Measurements from ENCODE around the gene GPR158.

The GPR158 gene

GRCh38 chr10:25405871-25406270 is 231.1 kb downstream of the GPR158 start:
- no peak for DNase-seq

- DNase-seq, result no peak
Observed at GRCh38 chr10:25417611-25418010, 242.8 kb downstream of the GPR158 start.

- no peak for DNase-seq
Observed at GRCh38 chr10:25425776-25426175, 251.0 kb downstream of the GPR158 start.

GRCh38 chr10:25436431-25436830 is 261.6 kb downstream of the GPR158 start:
- DNase-seq, result no peak

DNA sequence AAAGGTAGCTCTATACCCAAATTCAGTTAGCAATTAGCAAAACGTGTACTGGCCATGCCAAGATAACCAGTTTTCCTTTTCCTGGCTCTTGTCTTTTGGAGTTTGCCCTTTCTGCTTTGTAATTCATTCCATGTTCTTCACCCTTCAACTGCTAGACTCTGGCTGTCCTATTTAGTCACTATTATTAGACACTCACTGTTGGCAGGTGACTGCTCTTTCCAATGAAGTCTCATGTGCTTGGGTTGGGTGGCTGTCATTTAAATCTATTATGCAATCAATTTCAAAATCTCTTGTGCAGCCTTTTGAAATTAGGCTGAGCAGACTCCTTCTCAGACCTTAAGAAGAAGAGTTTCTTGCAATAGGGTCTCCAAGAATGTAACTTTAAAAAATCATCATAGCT is 266.5 kb downstream of the GPR158 start:
- DNase-seq, result no peak

- DNase-seq, result no peak
Observed at GRCh38 chr10:25444266-25444665, 269.5 kb downstream of the GPR158 start.

GRCh38 chr10:25451401-25451800 is 276.6 kb downstream of the GPR158 start:
- DNase-seq, result no peak

GRCh38 chr10:25453619-25454018 is 278.8 kb downstream of the GPR158 start:
- DNase-seq, result no peak

DNA sequence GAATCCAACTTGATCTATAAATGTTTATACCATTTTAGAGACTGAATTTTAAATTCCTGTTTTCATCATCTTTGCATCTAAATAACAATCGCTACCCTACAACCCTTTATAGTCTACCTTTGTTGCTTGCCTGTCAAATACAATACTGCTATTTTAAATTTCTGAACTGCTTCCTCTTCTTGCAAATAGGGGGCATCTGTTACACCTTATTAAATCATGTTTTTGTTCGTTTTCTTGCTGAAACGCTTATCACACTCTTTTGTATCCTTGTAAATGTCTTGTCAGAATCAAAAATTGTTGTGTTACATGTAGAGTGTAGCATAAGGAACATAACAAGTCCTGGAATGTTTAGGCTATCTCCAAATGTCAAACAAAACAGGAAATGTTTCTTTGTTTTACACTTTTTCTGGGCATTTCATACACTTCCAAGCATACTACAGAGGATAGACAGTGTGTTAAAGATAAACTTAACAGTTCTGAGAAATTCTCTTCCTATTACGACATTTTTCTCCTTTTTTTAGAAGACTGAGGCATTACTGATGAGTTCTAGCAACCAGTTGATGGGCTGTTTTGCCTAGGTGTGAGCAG is 281.3 kb downstream of the GPR158 start:
- no peak for DNase-seq

GRCh38 chr10:25457552-25457951 is 282.8 kb downstream of the GPR158 start:
- no peak for DNase-seq

DNA sequence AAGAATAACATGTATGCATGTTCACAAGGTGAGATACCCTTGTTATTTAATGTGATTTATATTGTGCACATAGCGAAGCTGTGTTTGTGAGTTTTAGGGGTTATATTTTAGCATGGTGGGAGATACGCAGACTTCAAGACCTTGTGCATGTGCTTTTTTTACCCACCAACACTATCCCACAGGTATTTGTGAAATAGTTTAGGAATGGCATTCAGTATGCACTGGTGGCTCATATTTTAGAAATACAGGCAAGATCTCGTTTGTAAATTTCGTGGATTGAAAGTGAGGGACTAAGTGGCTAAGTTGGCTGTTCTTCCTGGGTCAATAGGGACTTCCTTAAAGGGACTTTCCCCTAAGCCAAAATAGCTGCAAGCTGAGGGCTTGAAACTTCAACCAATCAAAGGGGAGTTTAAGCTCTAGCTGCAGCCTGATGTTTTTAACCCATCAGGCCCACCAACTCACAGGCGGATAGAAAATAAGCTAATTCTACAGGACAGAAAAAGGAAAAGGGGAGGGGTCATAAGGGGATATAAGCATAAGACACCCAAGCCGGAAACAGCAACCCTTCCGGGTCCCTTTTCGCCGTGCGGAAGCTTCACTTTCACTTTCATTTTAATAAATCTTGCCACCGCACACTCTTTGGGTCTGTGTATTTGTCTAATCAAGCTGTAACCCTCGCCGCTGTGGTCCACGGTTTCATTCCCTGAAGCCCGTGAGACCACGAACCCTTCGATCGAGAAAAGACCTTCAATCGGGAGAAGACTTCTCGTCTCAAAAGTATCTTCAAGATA is 291.0 kb downstream of the GPR158 start:
- no peak for DNase-seq

DNA sequence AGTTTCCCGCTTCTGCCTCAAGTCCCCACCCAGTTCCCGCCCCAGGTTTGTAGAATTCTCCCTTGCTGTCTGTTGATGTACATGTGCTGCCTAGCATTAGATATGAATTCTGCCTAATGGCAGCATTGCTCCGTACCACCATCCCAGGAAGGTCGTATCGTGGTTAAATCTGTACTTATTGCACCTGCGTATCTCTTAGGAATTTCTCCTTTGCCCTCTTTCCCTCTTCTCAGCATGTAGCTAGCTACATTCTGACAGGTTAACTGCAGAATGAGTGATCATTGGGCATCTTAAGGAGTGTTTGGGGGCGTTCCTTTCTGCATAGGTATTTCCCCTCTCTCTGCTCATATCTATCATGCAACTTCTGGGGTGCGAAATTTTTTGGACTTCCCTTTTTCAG is 293.1 kb downstream of the GPR158 start:
- no peak for DNase-seq

DNA sequence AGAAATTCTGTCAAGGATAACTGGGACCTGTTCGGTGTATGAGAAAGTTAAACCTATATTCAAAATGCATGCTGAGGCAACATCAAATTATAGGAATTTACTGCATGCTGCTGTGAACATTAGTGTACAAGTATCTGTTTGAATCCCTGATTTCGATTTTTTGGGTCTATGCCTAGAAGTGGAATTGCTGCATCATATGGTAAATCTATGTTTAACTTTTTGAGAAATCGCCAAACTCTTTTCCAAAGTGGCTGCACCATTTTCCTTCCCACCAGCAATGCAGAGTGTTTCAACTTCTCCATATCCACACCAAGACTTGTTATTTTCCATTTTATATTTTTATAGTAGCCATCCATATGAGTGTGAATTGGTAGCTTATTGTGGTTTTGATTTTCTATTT is 306.7 kb downstream of the GPR158 start:
- DNase-seq, result no peak

DNA sequence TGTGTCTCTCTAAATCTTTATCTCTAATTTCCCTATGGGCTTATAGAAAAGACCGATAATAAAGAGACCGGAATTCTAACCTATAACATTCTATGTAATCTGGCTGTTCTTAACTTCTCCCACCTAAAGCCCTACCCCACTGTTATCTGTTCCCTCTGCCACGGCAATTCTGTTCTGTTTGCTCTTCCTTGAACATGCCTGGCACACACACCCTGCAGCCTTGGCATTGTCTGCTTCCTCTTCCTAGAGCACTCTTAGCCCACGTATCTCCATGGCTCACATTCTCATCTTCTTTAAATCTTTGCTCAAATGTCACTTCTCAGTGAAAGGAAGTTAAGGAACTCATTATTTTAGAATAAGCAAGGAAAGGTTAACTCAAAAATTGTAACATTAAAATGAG is 309.2 kb downstream of the GPR158 start:
- no peak for DNase-seq

DNA sequence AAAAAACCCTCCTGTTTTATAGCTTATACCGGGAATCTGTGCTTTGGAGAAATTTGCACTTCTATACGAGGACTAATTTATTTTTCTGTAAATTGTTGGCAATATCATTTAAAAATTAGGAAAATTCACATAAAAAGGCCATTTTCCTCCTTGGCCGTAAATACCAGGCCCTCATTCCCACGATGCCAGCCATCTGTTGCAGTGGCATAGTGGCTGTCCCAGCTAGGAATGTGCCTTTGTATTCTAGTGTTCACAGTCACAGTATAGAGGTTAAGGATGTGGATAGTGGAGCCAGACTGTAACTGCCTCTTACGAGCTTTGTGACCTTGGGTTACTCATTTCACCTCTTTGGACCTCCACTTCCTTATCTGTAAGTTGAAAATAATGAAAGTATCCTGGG is 312.5 kb downstream of the GPR158 start:
- DNase-seq, result no peak

DNA sequence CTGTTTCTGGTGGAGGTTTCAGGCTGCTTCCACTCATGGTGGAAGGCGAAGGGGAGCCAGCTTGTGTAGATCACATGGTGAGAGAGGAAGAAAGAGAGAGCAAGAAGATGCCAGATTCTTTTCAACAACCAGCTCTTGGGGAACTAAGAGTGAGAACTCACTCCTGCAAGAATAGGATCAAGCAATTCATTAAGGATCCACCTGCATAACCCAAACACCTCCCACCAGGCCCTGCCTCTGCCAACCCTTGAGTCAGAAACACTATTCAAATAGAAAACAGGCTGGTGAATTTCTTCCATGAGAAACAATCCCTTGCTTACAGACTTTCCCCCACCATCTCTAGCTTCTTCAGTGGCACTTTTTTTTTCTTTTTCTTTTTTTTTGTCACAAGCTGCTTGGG is 317.2 kb downstream of the GPR158 start:
- no peak for DNase-seq

DNA sequence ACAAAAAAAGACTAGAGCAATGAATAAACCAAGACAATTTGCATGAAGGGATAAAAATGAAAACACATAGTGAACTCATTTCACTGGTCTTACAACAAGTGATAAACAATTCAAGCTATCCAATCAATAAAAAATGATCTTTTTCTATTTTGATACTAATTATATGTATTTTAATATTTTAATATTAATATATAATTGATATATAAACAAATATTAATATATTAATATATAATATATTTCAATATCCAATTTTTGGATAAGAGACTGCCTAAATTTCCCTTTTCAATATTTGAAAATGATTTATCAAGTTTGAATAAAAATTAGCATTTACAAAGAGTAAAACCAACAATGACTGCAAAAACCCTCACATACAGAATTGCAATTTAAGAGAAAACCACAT is 317.9 kb downstream of the GPR158 start:
- DNase-seq, result no peak

DNA sequence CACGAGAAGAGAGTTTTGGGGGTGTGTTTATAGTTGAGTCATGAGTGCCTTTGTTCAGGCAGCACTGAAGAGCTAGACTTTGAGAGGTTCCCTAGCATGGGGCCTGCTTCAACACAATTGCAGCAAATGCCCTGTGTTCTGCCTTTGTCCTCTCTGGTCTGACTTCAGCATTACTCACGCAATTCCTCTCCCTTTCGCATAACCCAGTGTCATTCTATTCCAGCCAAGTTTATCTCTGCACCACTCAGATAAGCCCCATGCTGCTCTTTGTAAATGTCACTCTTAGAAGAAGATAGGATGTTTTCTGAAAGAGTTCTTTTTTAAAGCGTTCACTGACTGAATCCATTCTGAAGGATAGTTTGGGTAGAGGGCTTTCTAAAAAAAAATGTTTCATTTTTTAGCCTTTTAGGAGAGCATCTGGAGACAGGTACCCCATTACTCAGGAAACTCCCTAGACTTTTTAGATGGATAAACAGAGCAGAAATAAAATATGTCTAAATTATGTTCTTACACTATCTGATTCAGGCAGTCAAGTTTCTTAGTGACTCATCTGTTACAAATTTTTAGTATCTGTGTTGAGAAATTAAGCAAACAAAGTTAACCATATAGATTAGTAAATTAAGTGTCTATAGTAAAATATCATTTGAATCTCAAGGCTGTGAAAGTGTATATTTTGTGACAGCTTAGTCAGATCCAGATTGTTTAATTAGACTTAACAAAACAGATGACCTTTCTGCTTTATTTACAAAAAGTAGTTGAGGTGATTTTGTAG is 318.5 kb downstream of the GPR158 start:
- DNase-seq, result no peak

GRCh38 chr10:25497246-25497645 is 322.4 kb downstream of the GPR158 start:
- no peak for DNase-seq

GRCh38 chr10:25498645-25499044 is 323.8 kb downstream of the GPR158 start:
- DNase-seq, result no peak

DNA sequence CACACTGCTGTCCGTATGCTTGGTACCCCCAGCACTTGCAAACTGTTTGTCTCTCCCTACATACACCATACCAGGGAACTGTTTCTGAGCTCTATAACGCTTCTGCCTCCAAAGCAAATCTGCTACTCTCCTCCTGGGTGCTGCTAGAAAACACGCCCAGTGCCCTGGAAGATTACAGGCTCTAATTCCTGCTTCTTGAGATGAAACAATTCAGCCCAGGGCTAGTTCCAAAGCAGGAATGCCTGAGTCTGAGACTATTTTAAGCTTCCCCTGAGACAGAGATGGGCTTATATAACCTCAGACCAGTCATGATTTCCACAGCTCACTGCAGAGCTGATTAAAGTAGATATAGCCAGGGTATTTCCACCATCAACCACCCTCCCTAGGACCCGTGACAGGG is 327.1 kb downstream of the GPR158 start:
- no peak for DNase-seq

- DNase-seq, result no peak
Observed at GRCh38 chr10:25502453-25502852, 327.7 kb downstream of the GPR158 start.

GRCh38 chr10:25504306-25504705 is 329.5 kb downstream of the GPR158 start:
- no peak for DNase-seq

DNA sequence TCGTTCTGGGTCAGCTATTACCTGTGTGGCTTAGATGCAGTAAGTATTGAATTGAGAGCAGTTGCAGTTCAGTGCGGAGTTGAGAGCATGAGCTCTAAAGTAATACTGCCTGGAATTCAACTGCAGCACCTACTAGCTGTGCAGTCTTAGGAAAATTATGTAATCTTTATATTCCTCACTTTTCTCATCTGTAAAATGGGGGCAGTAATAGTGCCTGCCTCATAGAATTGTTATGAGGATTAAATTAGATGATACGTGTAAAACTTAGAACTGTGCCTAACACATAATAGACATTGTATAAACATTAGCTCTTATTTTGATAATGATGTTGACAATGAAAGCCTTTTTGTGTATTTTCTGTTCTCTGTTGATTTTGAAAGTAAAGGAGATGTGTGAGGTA is 330.0 kb downstream of the GPR158 start:
- DNase-seq, result no peak

Data from GDM1 (cell line).